Body of pancreas (tissue), 4 donors: ENCODE results near the gene SLC6A16.

Experiments used
- CTCF ChIP-seq, 7 experiments: fragments of 450-650 bp in 4 of 7; fragments of 200-600 bp in 3 of 7; sonication (generic) in 3 of 7; IDR thresholded peaks; one replicate each; pipeline ENCODE4 v1.5.1; 2016 to 2019; ENCODE audit warnings: antibody characterized with exemption in 7 of 7
- POLR2A ChIP-seq, 3 donors: fragments of 450-650 bp; IDR thresholded peaks; one replicate each; pipeline ENCODE4 v1.6.1; 2016; ENCODE audit warnings: antibody characterized with exemption in 3 of 3, mild to moderate bottlenecking in 2 of 3

- TF ChIP-seq CTCF (IDR thresholded peaks at IDR 0.05) (no peak), POLR2A (IDR thresholded peaks at IDR 0.05) (no peak)
These were observed 69.3 kb downstream of the SLC6A16 start for GRCh38 chr19:49255674-49256073.
